A673 (cell line): ENCODE data around the gene LCN1. TPM values are rescaled to one million over a fixed set of nuclear protein-coding genes. Genes with fewer than 3 reads are reported as not detected.

Source experiments
- BruUV-seq: library from RNA; stranded (reverse); fragments of 400-500 nt; replicated peaks from 2 replicates; lab custom pipeline; 2021; lab: Mats Ljungman, UMichigan
- CTCF ChIA-PET: fragments of 300-600 bp; sonication (Branson Sonifier 250); formaldehyde crosslinking; loops from one replicate; lab custom pipeline; 2022; ENCODE audit warnings: antibody characterized with exemption; lab: Charles Lee
- POLR2A ChIA-PET: fragments of 300-600 bp; sonication (Branson Sonifier 250); formaldehyde crosslinking; loops from one replicate; lab custom pipeline; 2022; ENCODE audit warnings: antibody characterized with exemption; ENCODE audit not compliant: low non-redundant PET; lab: Charles Lee
- DNase-seq: peaks from one replicate; pipeline ENCODE4 v3.0.0-alpha.2; 2015; ENCODE audit warnings: low spot score
- H3K27ac ChIP-seq: fragments of 200-600 bp; sonication (generic); 2 replicates; pipeline ENCODE4 v1.5.1; 2016; ENCODE audit warnings: mixed run types, low read depth, mild to moderate bottlenecking, mixed read lengths, antibody characterized with exemption, low read length; ENCODE audit not compliant: poor library complexity, severe bottlenecking
- H3K27me3 ChIP-seq: fragments of 200-600 bp; sonication (generic); replicated peaks from 2 replicates; pipeline ENCODE4 v1.6.1; 2017; ENCODE audit warnings: mixed run types, low read depth, mild to moderate bottlenecking, mixed read lengths, antibody characterized with exemption, low read length; ENCODE audit not compliant: insufficient read depth, poor library complexity
- H3K36me3 ChIP-seq: fragments of 200-600 bp; sonication (generic); 2 replicates; pipeline ENCODE4 v1.6.1; 2016; ENCODE audit warnings: mixed run types, mild to moderate bottlenecking, mixed read lengths, antibody characterized with exemption, low read length; ENCODE audit not compliant: insufficient read depth, poor library complexity, severe bottlenecking
- H3K4me1 ChIP-seq: fragments of 200-600 bp; sonication (generic); 2 replicates; pipeline ENCODE4 v1.6.1; 2017; ENCODE audit warnings: mixed run types, mild to moderate bottlenecking, mixed read lengths, antibody characterized with exemption, low read length; ENCODE audit not compliant: insufficient read depth, poor library complexity, severe bottlenecking
- H3K4me3 ChIP-seq: fragments of 200-600 bp; sonication (generic); 2 replicates; pipeline ENCODE4 v1.5.1; 2016; ENCODE audit warnings: low read depth, mixed run types, mild to moderate bottlenecking, mixed read lengths, low read length; ENCODE audit not compliant: poor library complexity, severe bottlenecking
- H3K9me3 ChIP-seq: fragments of 200-600 bp; sonication (generic); 2 replicates; pipeline ENCODE4 v1.6.1; 2016; ENCODE audit warnings: mixed run types, low read depth, mild to moderate bottlenecking, mixed read lengths, antibody characterized with exemption, low read length; ENCODE audit not compliant: poor library complexity, severe bottlenecking
- EZH2 ChIP-seq: fragments of 200-600 bp; sonication (generic); IDR thresholded peaks from 2 replicates; pipeline ENCODE4 v1.6.1; 2017; ENCODE audit warnings: borderline replicate concordance, low read depth, mild to moderate bottlenecking, mixed read lengths, antibody characterized with exemption, low read length; ENCODE audit not compliant: poor library complexity, severe bottlenecking
- intact Hi-C: fragments of 100-400 bp; cut with micrococcal nuclease; formaldehyde crosslinking; loops from one replicate; pipeline ENCODE4 v1.10.0; 2022; ENCODE audit not compliant: unreplicated experiment
- total RNA-seq: library from RNA; stranded (reverse); gene quantifications from 2 replicates; pipeline ENCODE4 v1.2.3, GENCODE V29; 2021
- TF ChIP-seq, protein P1 (sequence below): fragments of 300-800, 200-600 bp; sonication (generic); conservative IDR thresholded peaks from 2 replicates; pipeline ENCODE4 v1.5.1; 2017; ENCODE audit warnings: low read depth, mild to moderate bottlenecking, antibody characterized with exemption, low read length, moderate library complexity, mixed read lengths

LCN1 gene
- total RNA-seq, 1 experiment from 2014 or later, result not detected

DNA sequence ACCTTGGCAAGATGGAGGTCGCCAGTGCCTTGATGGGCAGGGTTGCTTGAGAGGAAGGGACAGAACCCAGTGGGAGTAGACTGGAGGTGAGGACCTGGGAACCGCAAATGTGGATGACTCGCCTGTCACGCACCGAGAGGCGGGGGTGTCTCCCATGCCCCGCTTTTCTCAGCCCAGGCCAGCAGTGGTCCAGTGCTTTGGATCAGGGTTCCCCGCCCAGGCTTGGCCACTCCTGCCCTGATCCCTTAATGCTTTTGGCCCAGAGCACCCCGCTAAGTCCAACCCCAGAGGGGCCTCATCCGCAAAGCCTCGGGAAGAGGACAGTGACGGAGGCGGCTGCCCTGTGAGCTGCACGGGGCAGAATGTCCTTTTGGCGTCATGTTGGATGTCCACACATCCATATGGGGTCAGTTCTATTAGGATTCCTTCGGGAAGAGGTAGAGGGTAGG, 18.3 kb upstream of the LCN1 start:
- Histone ChIP-seq H3K36me3 (peaks cover 37% of the 10 kb centered on the region), H3K27me3 (no peaks in the 10 kb centered on the region), H3K4me3 (no peak overlapping the region), H3K4me1 (peaks cover 12% of the 10 kb centered on the region), H3K9me3 (no peaks in the 10 kb centered on the region), H3K27ac (no peak overlapping the region)
- no peak for DNase-seq
- ChIA-PET CTCF (no interaction called here), POLR2A (no interaction called here)
- TF ChIP-seq, protein P1, sequence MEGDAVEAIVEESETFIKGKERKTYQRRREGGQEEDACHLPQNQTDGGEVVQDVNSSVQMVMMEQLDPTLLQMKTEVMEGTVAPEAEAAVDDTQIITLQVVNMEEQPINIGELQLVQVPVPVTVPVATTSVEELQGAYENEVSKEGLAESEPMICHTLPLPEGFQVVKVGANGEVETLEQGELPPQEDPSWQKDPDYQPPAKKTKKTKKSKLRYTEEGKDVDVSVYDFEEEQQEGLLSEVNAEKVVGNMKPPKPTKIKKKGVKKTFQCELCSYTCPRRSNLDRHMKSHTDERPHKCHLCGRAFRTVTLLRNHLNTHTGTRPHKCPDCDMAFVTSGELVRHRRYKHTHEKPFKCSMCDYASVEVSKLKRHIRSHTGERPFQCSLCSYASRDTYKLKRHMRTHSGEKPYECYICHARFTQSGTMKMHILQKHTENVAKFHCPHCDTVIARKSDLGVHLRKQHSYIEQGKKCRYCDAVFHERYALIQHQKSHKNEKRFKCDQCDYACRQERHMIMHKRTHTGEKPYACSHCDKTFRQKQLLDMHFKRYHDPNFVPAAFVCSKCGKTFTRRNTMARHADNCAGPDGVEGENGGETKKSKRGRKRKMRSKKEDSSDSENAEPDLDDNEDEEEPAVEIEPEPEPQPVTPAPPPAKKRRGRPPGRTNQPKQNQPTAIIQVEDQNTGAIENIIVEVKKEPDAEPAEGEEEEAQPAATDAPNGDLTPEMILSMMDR, result no peak
- no peak for TF ChIP-seq EZH2
- intact Hi-C loops, result no loop called here
- no TSS peak for BruUV-seq

DNA sequence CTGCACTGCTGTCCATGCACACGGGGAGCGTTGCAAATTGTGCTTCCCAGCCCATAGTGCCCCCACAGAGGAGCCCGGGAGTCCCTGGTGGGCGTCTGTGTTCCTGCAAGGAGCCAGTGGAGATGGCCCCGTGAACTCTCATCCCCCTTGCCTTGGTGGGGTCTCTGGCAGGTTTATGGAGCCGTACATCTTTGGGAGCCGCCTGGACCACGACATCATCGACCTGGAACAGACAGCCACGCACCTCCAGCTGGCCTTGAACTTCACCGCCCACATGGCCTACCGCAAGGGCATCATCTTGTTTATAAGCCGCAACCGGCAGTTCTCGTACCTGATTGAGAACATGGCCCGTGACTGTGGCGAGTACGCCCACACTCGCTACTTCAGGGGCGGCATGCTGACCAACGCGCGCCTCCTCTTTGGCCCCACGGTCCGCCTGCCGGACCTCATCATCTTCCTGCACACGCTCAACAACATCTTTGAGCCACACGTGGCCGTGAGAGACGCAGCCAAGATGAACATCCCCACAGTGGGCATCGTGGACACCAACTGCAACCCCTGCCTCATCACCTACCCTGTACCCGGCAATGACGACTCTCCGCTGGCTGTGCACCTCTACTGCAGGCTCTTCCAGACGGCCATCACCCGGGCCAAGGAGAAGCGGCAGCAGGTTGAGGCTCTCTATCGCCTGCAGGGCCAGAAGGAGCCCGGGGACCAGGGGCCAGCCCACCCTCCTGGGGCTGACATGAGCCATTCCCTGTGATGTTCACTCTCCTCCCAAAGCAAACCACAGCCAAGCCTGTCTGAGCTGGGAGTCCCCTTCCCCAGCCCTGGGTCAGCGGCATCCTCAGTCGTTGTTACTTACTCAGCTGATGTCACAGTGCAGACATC, 17.6 kb upstream of the LCN1 start:
- intact Hi-C loops, result no loop called here
- H3K4me1 ChIP-seq, result peaks cover 12% of the 10 kb centered on the region
- no peak for DNase-seq
- H3K9me3 ChIP-seq, result no peaks in the 10 kb centered on the region
- H3K27ac ChIP-seq, result no peak overlapping the region
- H3K36me3 ChIP-seq, result peaks cover 37% of the 10 kb centered on the region
- ChIA-PET CTCF (interaction anchor here (0.5 kb wide), 1 partner anchor 100 kb away, joined by 4 read pairs; no protein-coding TSS in a partner anchor), POLR2A (no interaction called here)
- no TSS peak for BruUV-seq
- no peak overlapping the region for H3K4me3 ChIP-seq
- no peaks in the 10 kb centered on the region for H3K27me3 ChIP-seq
- TF ChIP-seq, protein P1, result no peak
- TF ChIP-seq EZH2, result no peak

DNA sequence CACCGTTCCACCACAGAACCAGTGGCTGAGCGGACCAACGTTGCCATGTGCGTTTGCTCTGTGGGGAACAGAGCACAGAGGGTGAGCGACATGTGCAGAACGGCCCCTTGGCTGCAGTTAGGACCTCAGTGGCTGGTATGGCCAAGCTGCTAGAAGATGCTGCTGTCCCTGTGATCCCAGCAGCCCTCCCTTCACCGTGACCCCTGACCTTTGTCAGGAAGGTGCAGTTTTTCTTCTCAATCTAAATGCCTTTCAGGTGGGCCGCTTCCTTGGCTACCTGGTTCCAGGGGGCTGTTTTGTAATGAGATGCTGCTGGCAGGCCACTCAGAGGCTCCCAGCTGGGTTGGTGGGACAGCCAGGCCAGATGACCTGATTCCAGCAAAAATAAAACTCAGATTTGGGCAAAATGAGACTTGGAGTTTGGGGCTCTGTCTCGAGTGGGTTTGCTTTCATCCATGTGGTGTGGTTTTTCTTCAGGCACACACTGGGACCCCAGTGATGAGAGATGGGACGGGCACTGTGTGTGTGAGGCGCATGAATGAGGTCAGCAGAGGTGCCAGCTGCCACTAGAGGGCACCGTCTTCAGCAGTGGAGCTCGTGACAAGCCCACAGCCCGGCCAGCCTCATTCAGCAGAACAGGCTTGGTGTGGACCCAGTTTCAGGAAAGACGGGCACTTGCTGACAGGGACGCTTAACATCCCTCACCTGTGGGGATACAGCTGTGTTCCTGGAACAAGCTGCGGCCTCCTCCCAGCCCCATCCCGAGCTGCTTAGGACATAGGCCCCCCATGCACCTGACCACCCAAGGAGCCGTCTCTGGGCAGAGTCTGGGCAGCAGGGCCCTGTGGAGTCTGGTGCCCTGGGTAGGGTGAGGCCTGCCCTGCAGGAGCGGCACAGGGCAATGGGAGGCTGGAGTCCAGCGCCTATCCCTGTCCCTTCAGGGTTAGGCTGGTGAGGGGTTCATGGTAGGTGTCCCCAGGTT, 16.7 kb upstream of the LCN1 start:
- DNase-seq, result peak; percentile 73
- TSS peak; percentile 34 for BruUV-seq

More for the DNA sequence above, 16.7 kb upstream of the LCN1 start:
- H3K4me3 ChIP-seq, result no peak overlapping the region
- H3K27me3 ChIP-seq, result no peaks in the 10 kb centered on the region
- CTCF ChIA-PET, result interaction anchor here (0.5 kb wide), 2 partner anchors 99 to 1393 kb away, joined by 4 to 5 read pairs; no protein-coding TSS in a partner anchor
- intact Hi-C loops, result no loop called here
- no peaks in the 10 kb centered on the region for H3K9me3 ChIP-seq
- H3K27ac ChIP-seq, result no peak overlapping the region
- POLR2A ChIA-PET, result no interaction called here
- H3K36me3 ChIP-seq, result peaks cover 37% of the 10 kb centered on the region
- TF ChIP-seq, protein P1, result peak; percentile 83
- TF ChIP-seq EZH2, result no peak
- H3K4me1 ChIP-seq, result peaks cover 12% of the 10 kb centered on the region
